MCF 10A (cell line): ENCODE results near the gene SNHG17. TPM values are rescaled to one million over a fixed set of nuclear protein-coding genes. Genes with fewer than 3 reads are reported as not detected.
A peak's percentile ranks its signal among the peaks of the same experiment; 100 is the strongest.

Experiments used
- Bru-seq: library from RNA; stranded (reverse); fragments of 400-500 nt; gene quantifications from one replicate; lab custom pipeline; 2021; lab: Mats Ljungman, UMichigan
- BruChase-seq, 2 experiments: library from RNA; stranded (reverse); fragments of 400-500 nt; gene quantifications; one replicate each; lab custom pipeline; 2021; lab: Mats Ljungman, UMichigan
- BruUV-seq: library from RNA; stranded (reverse); fragments of 400-500 nt; replicated peaks from 2 replicates; lab custom pipeline; 2021; lab: Mats Ljungman, UMichigan
- CTCF ChIA-PET: fragments of 300-600 bp; sonication (Branson Sonifier 250); formaldehyde crosslinking; extraction: SDS; loops from one replicate; lab custom pipeline; 2021; ENCODE audit warnings: antibody characterized with exemption, inconsistent platforms; lab: Yijun Ruan, JAX
- POLR2A ChIA-PET: fragments of 300-600, 350-650 bp; sonication (Branson Sonifier 250); formaldehyde crosslinking; extraction: SDS; loops from one replicate; lab custom pipeline; 2020; ENCODE audit warnings: antibody characterized with exemption, inconsistent platforms; lab: Yijun Ruan, JAX
- DNase-seq: peaks from one replicate; pipeline ENCODE4 v3.0.0-alpha.2; 2018; ENCODE audit not compliant: unreplicated experiment
- H3K27ac Mint-ChIP-seq: one replicate; pipeline ENCODE4 v1.8.0; 2022; ENCODE audit warnings: mild to moderate bottlenecking, low read depth, mixed read lengths; ENCODE audit not compliant: unreplicated experiment
- H3K27me3 Mint-ChIP-seq: one replicate; pipeline ENCODE4 v1.8.0; 2022; ENCODE audit warnings: mixed read lengths; ENCODE audit not compliant: insufficient read depth, unreplicated experiment
- H3K36me3 Mint-ChIP-seq: one replicate; pipeline ENCODE4 v1.8.0; 2022; ENCODE audit warnings: mild to moderate bottlenecking, moderate library complexity, mixed read lengths; ENCODE audit not compliant: insufficient read depth, unreplicated experiment
- H3K4me1 Mint-ChIP-seq: one replicate; pipeline ENCODE4 v1.8.0; 2022; ENCODE audit warnings: mixed read lengths; ENCODE audit not compliant: insufficient read depth, unreplicated experiment
- H3K4me3 Mint-ChIP-seq: one replicate; pipeline ENCODE4 v1.8.0; 2022; ENCODE audit warnings: mild to moderate bottlenecking, moderate library complexity, mixed read lengths; ENCODE audit not compliant: unreplicated experiment
- H3K9me3 Mint-ChIP-seq: one replicate; pipeline ENCODE4 v1.8.0; 2022; ENCODE audit warnings: mixed read lengths; ENCODE audit not compliant: unreplicated experiment
- CTCF ChIP-seq: fragments of 200-600 bp; IDR thresholded peaks from one replicate; pipeline ENCODE4 v1.8.0; 2022; ENCODE audit warnings: antibody characterized with exemption, mild to moderate bottlenecking; ENCODE audit not compliant: unreplicated experiment
- intact Hi-C: fragments of 100-400 bp; cut with micrococcal nuclease; formaldehyde crosslinking; loops from 2 replicates; pipeline ENCODE4 v1.14.1; 2022
- long read RNA-seq: library from polyadenylated mRNA; stranded (forward); transcript quantifications from one replicate; pipeline ENCODE4 v2.0.0, GENCODE V29; 2022
- total RNA-seq: library from RNA; stranded (reverse); gene quantifications from 2 replicates; pipeline ENCODE4 v1.2.3, GENCODE V29; 2022

SNHG17 gene
- total RNA-seq: 83.6 and 133 TPM in 2 replicates
- Bru-seq, nascent RNA: percentile 96 among the genes with signal in this experiment
- percentile 78 among the genes with signal in this experiment for BruChase-seq, experiment 1, labeled RNA remaining after a 6-hour chase
- percentile 86 among the genes with signal in this experiment for BruChase-seq, experiment 2, labeled RNA remaining after a 2-hour chase
- long read RNA-seq, transcript SNHG17-206 (7 exons, 973 nt): major isoform, 15 of 149 reads
- long read RNA-seq, partial matches to known transcripts: 10 of 149 reads
- long read RNA-seq, other reads (novel, unspliced or antisense): 124 of 149 reads

- Mint-ChIP-seq H3K9me3 (no peaks in the 10 kb centered on the region), H3K27me3 (no peaks in the 10 kb centered on the region), H3K36me3 (peaks cover 60% of the 10 kb centered on the region), H3K4me3 (peak within 1 kb of the TSS; percentile 90), H3K4me1 (peaks cover 22% of the 10 kb centered on the region), H3K27ac (peak within 1 kb of the TSS; percentile 92)
- TSS peak; percentile 66 for BruUV-seq
- DNase-seq: peak; percentile 88
- intact Hi-C loops: loop anchor here (1.0 to 2.0 kb wide), 2 partner anchors 11 to 38 kb away; partner anchors contain the start of gene RALGAPB
- CTCF ChIA-PET: interaction anchor here (0.6 to 8.3 kb wide), 25 partner anchors 9 to 906 kb away, joined by 3 to 152 read pairs (median 3); partner anchors contain the start of gene RALGAPB
- POLR2A ChIA-PET: interaction anchor here (0.6 to 5.2 kb wide), 40 partner anchors 10 to 1147 kb away, joined by 3 to 271 read pairs (median 4); partner anchors contain the start of genes ADIG, BLCAP, RALGAPB and RPRD1B
- peak; percentile 99 for TF ChIP-seq CTCF
Measured at GRCh38 chr20:38434770-38435554, at the start of gene SNHG17. SNHG17 (minus strand) TSS chr20:38435328.

GRCh38 chr20:38479596-38479995 lies 44.5 kb upstream of the SNHG17 start:
- POLR2A ChIA-PET: interaction anchor here (0.9 to 1.4 kb wide), 3 partner anchors 9 to 33 kb away, joined by 3 to 7 read pairs (median 4); no protein-coding TSS in a partner anchor
- Mint-ChIP-seq H3K4me3 (no peak overlapping the region), H3K27me3 (no peaks in the 10 kb centered on the region), H3K36me3 (peaks cover 4% of the 10 kb centered on the region), H3K9me3 (no peaks in the 10 kb centered on the region), H3K4me1 (peaks cover 7% of the 10 kb centered on the region), H3K27ac (no peak overlapping the region)
- TF ChIP-seq CTCF: no peak
- intact Hi-C loops: no loop called here
- CTCF ChIA-PET: interaction anchor here (0.6 to 0.7 kb wide), 2 partner anchors 14 to 124 kb away, joined by 3 to 4 read pairs; no protein-coding TSS in a partner anchor
- no TSS peak for BruUV-seq
- no peak for DNase-seq

- POLR2A ChIA-PET: interaction anchor here (0.6 to 1.7 kb wide), 3 partner anchors 8 to 47 kb away, joined by 3 to 8 read pairs (median 3); no protein-coding TSS in a partner anchor
- CTCF ChIA-PET: interaction anchor here (1.2 to 6.5 kb wide), 6 partner anchors 8 to 45 kb away, joined by 3 to 33 read pairs (median 5); partner anchors contain the start of gene SNHG17
Measured at GRCh38 chr20:38477747-38478146, 42.6 kb upstream of the SNHG17 start.

More at GRCh38 chr20:38477747-38478146, 42.6 kb upstream of the SNHG17 start:
- H3K4me1 Mint-ChIP-seq: peaks cover 15% of the 10 kb centered on the region
- no peaks in the 10 kb centered on the region for H3K27me3 Mint-ChIP-seq
- TF ChIP-seq CTCF: no peak
- no peak for DNase-seq
- intact Hi-C loops: no loop called here
- no peak overlapping the region for H3K4me3 Mint-ChIP-seq
- no peaks in the 10 kb centered on the region for H3K9me3 Mint-ChIP-seq
- H3K36me3 Mint-ChIP-seq: peaks cover 4% of the 10 kb centered on the region
- no peak overlapping the region for H3K27ac Mint-ChIP-seq
- BruUV-seq: no TSS peak
